ENCODE results near the gene AQP3. TPM values are rescaled to one million over a fixed set of nuclear protein-coding genes. Genes with fewer than 3 reads are reported as not detected.

Gene AQP3
- total and polyA plus RNA-seq, 9 of the 15 experiments (the other 6 are each of a cell fraction or from before 2014, with no cell fraction given): 4.2 to 31.5 (median 17.6) TPM

- Histone ChIP-seq H4K20me1 (replicated peaks; ENCODE audit: control insufficient read depth, insufficient read depth, low read length) (no peaks in the 10 kb centered on the region), H3K27me3 (ENCODE audit: control insufficient read depth in 2 of 2, insufficient read depth in 2 of 2, low read length in 2 of 2) (no peaks in the 10 kb centered on the region), H3K4me3 (no peak overlapping the region), H3K79me2 (ENCODE audit: control insufficient read depth, insufficient read depth, low read length) (no peaks in the 10 kb centered on the region), H3K4me2 (ENCODE audit: insufficient read depth, low read length) (no peak overlapping the region), H3K9me1 (ENCODE audit: control insufficient read depth, insufficient read depth, low read length) (no peaks in the 10 kb centered on the region), H3K9me3 (replicated peaks; ENCODE audit: control insufficient read depth, insufficient read depth, low read depth, low read length) (no peaks in the 10 kb centered on the region), H3K27ac (ENCODE audit: extremely low read depth, low read depth, low read length) (no peak overlapping the region; the same call in 2 of the 3 replicates), H2AFZ (ENCODE audit: low read depth, low read length) (no peak overlapping the region), H3K9ac (ENCODE audit: insufficient read depth in 1 of 2, low read depth in 2 of 2, low read length in 2 of 2) (no peak overlapping the region), H3K36me3 (ENCODE audit: control insufficient read depth, insufficient read depth, low read length) (no peaks in the 10 kb centered on the region), H3K4me1 (replicated peaks in 1 of 2; ENCODE audit: control insufficient read depth in 2 of 2, insufficient read depth in 2 of 2, low read length in 2 of 2) (peaks cover 10 to 13% of the 10 kb centered on the region in 2 experiments)
- intact Hi-C loops (cut with micrococcal nuclease): loop anchor here (5.0 to 10.0 kb wide), 2 partner anchors 37 to 169 kb away; no protein-coding TSS in a partner anchor
- CTCF ChIA-PET (ENCODE audit: low intra/inter-chr PET ratio): interaction anchor here (0.6 kb wide), 1 partner anchor 578 kb away, joined by 3 read pairs; no protein-coding TSS in a partner anchor
- BruUV-seq (replicated peaks): no TSS peak
- DNase-seq (ENCODE audit: extremely low read depth in 1 of 4, low spot score in 3 of 4) (no peak), FAIRE-seq (no peak), ATAC-seq (no peak)
- 67% methylated on average over 7 of the region's 11 CpGs for WGBS (ENCODE audit: insufficient coverage, low coverage, missing lambda C conversion rate)
- in situ Hi-C loops (cut with MboI): no loop called here
- POLR2A ChIA-PET: interaction anchor here (0.8 to 1.1 kb wide), 2 partner anchors 9 to 17 kb away, joined by 3 read pairs; no protein-coding TSS in a partner anchor
- TF ChIP-seq ZNF644 (tag; IDR thresholded peaks at IDR 0.05; ENCODE audit: low read depth): no peak
- no peak for TF ChIP-seq BRF1 (IDR thresholded peaks at IDR 0.05; ENCODE audit: borderline replicate concordance, extremely low read depth, insufficient read length)
- TF ChIP-seq ZSCAN32 (CRISPR knock-in tag; IDR thresholded peaks at IDR 0.05): no peak
- no peak for TF ChIP-seq MLLT1 (IDR thresholded peaks at IDR 0.05)
- no peak for TF ChIP-seq CSDE1 (IDR thresholded peaks at IDR 0.05)
- no peak for TF ChIP-seq ZSCAN29 (IDR thresholded peaks at IDR 0.05)
- no peak for TF ChIP-seq PTTG1 (tag; IDR thresholded peaks at IDR 0.05; ENCODE audit: low read depth)
- TF ChIP-seq ZNF175 (CRISPR knock-in tag; IDR thresholded peaks at IDR 0.05; ENCODE audit: low read depth): no peak
- no peak for TF ChIP-seq SUPT5H (IDR thresholded peaks at IDR 0.05)
- no peak for TF ChIP-seq ZNF830 (CRISPR knock-in tag; IDR thresholded peaks at IDR 0.05)
- TF ChIP-seq ZNF778 (CRISPR knock-in tag; IDR thresholded peaks at IDR 0.05): no peak
- no peak for TF ChIP-seq STAT6 (CRISPR knock-in tag; IDR thresholded peaks at IDR 0.05)
- TF ChIP-seq, protein P1, sequence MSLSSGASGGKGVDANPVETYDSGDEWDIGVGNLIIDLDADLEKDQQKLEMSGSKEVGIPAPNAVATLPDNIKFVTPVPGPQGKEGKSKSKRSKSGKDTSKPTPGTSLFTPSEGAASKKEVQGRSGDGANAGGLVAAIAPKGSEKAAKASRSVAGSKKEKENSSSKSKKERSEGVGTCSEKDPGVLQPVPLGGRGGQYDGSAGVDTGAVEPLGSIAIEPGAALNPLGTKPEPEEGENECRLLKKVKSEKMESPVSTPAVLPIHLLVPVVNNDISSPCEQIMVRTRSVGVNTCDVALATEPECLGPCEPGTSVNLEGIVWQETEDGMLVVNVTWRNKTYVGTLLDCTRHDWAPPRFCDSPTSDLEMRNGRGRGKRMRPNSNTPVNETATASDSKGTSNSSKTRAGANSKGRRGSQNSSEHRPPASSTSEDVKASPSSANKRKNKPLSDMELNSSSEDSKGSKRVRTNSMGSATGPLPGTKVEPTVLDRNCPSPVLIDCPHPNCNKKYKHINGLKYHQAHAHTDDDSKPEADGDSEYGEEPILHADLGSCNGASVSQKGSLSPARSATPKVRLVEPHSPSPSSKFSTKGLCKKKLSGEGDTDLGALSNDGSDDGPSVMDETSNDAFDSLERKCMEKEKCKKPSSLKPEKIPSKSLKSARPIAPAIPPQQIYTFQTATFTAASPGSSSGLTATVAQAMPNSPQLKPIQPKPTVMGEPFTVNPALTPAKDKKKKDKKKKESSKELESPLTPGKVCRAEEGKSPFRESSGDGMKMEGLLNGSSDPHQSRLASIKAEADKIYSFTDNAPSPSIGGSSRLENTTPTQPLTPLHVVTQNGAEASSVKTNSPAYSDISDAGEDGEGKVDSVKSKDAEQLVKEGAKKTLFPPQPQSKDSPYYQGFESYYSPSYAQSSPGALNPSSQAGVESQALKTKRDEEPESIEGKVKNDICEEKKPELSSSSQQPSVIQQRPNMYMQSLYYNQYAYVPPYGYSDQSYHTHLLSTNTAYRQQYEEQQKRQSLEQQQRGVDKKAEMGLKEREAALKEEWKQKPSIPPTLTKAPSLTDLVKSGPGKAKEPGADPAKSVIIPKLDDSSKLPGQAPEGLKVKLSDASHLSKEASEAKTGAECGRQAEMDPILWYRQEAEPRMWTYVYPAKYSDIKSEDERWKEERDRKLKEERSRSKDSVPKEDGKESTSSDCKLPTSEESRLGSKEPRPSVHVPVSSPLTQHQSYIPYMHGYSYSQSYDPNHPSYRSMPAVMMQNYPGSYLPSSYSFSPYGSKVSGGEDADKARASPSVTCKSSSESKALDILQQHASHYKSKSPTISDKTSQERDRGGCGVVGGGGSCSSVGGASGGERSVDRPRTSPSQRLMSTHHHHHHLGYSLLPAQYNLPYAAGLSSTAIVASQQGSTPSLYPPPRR (CRISPR knock-in tag; IDR thresholded peaks at IDR 0.05; ENCODE audit: borderline replicate concordance): no peak
- no peak for TF ChIP-seq ZKSCAN1 (IDR thresholded peaks at IDR 0.05; ENCODE audit: low read depth, low read length)
Observed at GRCh38 chr9:33453999-33454660, 6.7 kb upstream of the AQP3 start.

Measured in K562 (cell line).